Measurements from ENCODE around the gene APOL3. TPM values are rescaled to one million over a fixed set of nuclear protein-coding genes. Genes with fewer than 3 reads are reported as not detected.
A peak's percentile ranks its signal among the peaks of the same experiment; 100 is the strongest.

APOL3 gene
- total RNA-seq, 1 experiment from 2014 or later, result not detected

- Histone ChIP-seq H2AFZ (ENCODE audit: low read length) (no peak overlapping the region), H3K4me1 (ENCODE audit: insufficient read depth, low read length) (no peaks in the 10 kb centered on the region), H3K36me3 (ENCODE audit: low read depth, low read length) (no peaks in the 10 kb centered on the region), H3K79me2 (ENCODE audit: low read length) (no peaks in the 10 kb centered on the region), H3K27me3 (ENCODE audit: low read length) (no peaks in the 10 kb centered on the region), H3K4me2 (ENCODE audit: low read length) (no peak overlapping the region), H3K27ac (ENCODE audit: low read length) (no peak overlapping the region), H3K4me3 (ENCODE audit: low read length) (no peak overlapping the region), H3K9me3 (ENCODE audit: low read length) (no peaks in the 10 kb centered on the region), H3F3A (ENCODE audit: low read length, unreplicated experiment) (no peaks in the 10 kb centered on the region), H4K20me1 (ENCODE audit: low read length) (no peaks in the 10 kb centered on the region), H3K9me2 (replicated peaks; ENCODE audit: low read length) (no peaks in the 10 kb centered on the region), H3K9ac (ENCODE audit: low read length) (no peak overlapping the region)
- TF ChIP-seq CTCF (conservative IDR thresholded peaks at IDR 0.05; ENCODE audit: low read depth, low read length), result no peak
- TF ChIP-seq EZH2phosphoT487 (IDR thresholded peaks at IDR 0.05; ENCODE audit: borderline replicate concordance, low read length), result no peak
- TF ChIP-seq EZH2 (IDR thresholded peaks at IDR 0.05; ENCODE audit: low read length, unreplicated experiment), result no peak
- no peak for DNase-seq
- CTCF ChIA-PET, result no interaction called here
- POLR2A ChIA-PET (ENCODE audit: unreplicated experiment), result no interaction called here
- intact Hi-C loops (cut with micrococcal nuclease), result no loop called here
- ATAC-seq, result no peak
- no TSS peak for BruUV-seq (replicated peaks)
These were observed 13.3 kb downstream of the APOL3 start for GRCh38 chr22:36147196-36147791.

- CTCF ChIA-PET, result no interaction called here
- intact Hi-C loops (cut with micrococcal nuclease), result loop anchor here (1.0 kb wide), 1 partner anchor 34 kb away; no protein-coding TSS in a partner anchor
- no peak for ATAC-seq
- no peak for DNase-seq
- Histone ChIP-seq H3K4me2 (ENCODE audit: low read length) (no peak overlapping the region), H3K9me2 (replicated peaks; ENCODE audit: low read length) (no peaks in the 10 kb centered on the region), H3K27ac (ENCODE audit: low read length) (no peak overlapping the region), H4K20me1 (ENCODE audit: low read length) (no peaks in the 10 kb centered on the region), H3K79me2 (ENCODE audit: low read length) (no peaks in the 10 kb centered on the region), H3K36me3 (ENCODE audit: low read depth, low read length) (no peaks in the 10 kb centered on the region), H3K9ac (ENCODE audit: low read length) (no peak overlapping the region), H3F3A (ENCODE audit: low read length, unreplicated experiment) (no peaks in the 10 kb centered on the region), H3K27me3 (ENCODE audit: low read length) (no peaks in the 10 kb centered on the region), H2AFZ (ENCODE audit: low read length) (no peak overlapping the region), H3K9me3 (ENCODE audit: low read length) (no peaks in the 10 kb centered on the region), H3K4me3 (ENCODE audit: low read length) (no peak overlapping the region), H3K4me1 (ENCODE audit: insufficient read depth, low read length) (no peaks in the 10 kb centered on the region)
- TF ChIP-seq EZH2 (IDR thresholded peaks at IDR 0.05; ENCODE audit: low read length, unreplicated experiment) (no peak), EZH2phosphoT487 (IDR thresholded peaks at IDR 0.05; ENCODE audit: borderline replicate concordance, low read length) (no peak), CTCF (conservative IDR thresholded peaks at IDR 0.05; ENCODE audit: low read depth, low read length) (no peak)
- POLR2A ChIA-PET (ENCODE audit: unreplicated experiment), result interaction anchor here (0.6 kb wide), 1 partner anchor 30 kb away, joined by 9 read pairs; no protein-coding TSS in a partner anchor
- no TSS peak for BruUV-seq (replicated peaks)
These were observed 14.7 kb downstream of the APOL3 start for GRCh38 chr22:36145881-36146280.

- DNase-seq, result peak; percentile 51
- H2AFZ ChIP-seq (ENCODE audit: low read length), result no peak overlapping the region
- no peaks in the 10 kb centered on the region for H3K4me1 ChIP-seq (ENCODE audit: insufficient read depth, low read length)
- TF ChIP-seq CTCF (conservative IDR thresholded peaks at IDR 0.05; ENCODE audit: low read depth, low read length), result peak; percentile 74
- no peak for TF ChIP-seq EZH2phosphoT487 (IDR thresholded peaks at IDR 0.05; ENCODE audit: borderline replicate concordance, low read length)
- H3K9me3 ChIP-seq (ENCODE audit: low read length), result no peaks in the 10 kb centered on the region
- no peaks in the 10 kb centered on the region for H3F3A ChIP-seq (ENCODE audit: low read length, unreplicated experiment)
- no peaks in the 10 kb centered on the region for H3K9me2 ChIP-seq (replicated peaks; ENCODE audit: low read length)
- CTCF ChIA-PET, result no interaction called here
- no peaks in the 10 kb centered on the region for H3K79me2 ChIP-seq (ENCODE audit: low read length)
- peak; percentile 71 for ATAC-seq
- H3K4me2 ChIP-seq (ENCODE audit: low read length), result no peak overlapping the region
- H3K9ac ChIP-seq (ENCODE audit: low read length), result no peak overlapping the region
- no peaks in the 10 kb centered on the region for H3K36me3 ChIP-seq (ENCODE audit: low read depth, low read length)
- H3K27ac ChIP-seq (ENCODE audit: low read length), result no peak overlapping the region
- no peak overlapping the region for H3K4me3 ChIP-seq (ENCODE audit: low read length)
- intact Hi-C loops (cut with micrococcal nuclease), result loop anchor here (1.0 kb wide), 1 partner anchor 35 kb away; no protein-coding TSS in a partner anchor
- POLR2A ChIA-PET (ENCODE audit: unreplicated experiment), result no interaction called here
- no peaks in the 10 kb centered on the region for H3K27me3 ChIP-seq (ENCODE audit: low read length)
- no peaks in the 10 kb centered on the region for H4K20me1 ChIP-seq (ENCODE audit: low read length)
- BruUV-seq (replicated peaks), result no TSS peak
These were observed 15.5 kb downstream of the APOL3 start for GRCh38 chr22:36144886-36145541.
